HG03103 (cell line): ENCODE measurements around the gene TBC1D22A.

Experiments
- ATAC-seq: cut with Tn5 transposase; IDR thresholded peaks from one replicate; pipeline ENCODE4 v1.9.1; 2021; ENCODE audit warnings: low read depth; ENCODE audit not compliant: unreplicated experiment

The TBC1D22A gene

DNA sequence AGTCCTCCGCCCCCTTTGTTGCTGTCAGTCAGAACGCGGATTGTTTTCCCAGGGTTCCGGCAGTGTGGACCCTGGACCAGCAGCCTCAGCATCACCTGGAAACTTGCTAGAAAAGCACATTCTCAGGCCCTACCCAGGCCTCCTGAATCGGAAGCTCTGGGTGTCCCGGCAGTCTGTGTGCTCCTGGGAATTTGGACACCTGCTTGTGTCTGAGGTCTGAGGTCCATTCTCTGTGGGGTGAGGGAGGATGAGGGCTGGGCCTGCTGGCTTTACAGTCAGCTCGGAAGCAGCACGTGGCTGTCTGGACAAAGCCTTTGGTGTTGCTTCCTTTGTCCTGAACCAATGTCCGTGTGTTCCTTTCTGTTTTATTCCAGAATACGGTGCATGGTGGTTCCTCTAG, 299.7 kb downstream of the TBC1D22A start:
- no peak for ATAC-seq

DNA sequence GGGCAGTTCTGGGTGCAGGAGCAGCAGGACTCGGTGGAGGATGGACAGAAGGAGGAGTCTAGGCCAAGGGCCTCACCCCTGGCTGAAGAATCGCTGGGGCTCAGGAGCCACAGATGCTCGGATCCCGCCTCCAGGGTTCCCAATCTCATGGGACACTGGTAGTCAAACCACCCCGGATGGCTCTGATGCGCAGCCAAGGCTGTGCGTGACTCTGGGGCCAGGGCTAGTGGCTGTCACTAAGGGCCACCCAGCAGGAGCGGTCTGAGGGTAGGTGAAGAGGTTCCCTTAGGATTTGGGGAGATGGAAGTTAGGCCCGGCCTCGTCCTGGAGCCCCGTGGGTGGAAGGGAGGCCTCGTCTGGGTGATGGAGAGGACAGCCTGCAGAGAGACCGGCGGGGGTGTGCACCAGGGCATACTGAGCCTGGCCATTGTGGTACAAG, 300.6 kb downstream of the TBC1D22A start:
- no peak for ATAC-seq

DNA sequence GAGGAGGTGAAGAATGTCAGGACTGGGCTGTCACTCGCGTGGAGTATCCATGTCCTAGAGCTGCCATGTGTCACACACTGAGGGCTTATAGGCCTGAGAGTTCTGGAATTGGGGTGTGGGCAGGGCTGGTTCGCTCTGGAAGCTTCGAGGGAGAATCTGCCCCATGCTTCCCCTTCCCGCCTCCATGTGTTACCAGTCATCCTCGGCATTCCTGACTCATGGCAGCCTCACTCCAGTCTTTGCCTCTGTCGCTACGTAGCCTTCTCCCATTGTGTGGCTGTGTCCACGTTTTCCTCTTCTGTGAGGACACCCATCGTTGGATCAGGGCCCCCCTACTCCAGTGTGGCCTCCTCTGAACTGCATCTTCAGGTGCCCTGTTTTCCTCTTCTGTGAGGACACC, 301.2 kb downstream of the TBC1D22A start:
- ATAC-seq, result no peak

DNA sequence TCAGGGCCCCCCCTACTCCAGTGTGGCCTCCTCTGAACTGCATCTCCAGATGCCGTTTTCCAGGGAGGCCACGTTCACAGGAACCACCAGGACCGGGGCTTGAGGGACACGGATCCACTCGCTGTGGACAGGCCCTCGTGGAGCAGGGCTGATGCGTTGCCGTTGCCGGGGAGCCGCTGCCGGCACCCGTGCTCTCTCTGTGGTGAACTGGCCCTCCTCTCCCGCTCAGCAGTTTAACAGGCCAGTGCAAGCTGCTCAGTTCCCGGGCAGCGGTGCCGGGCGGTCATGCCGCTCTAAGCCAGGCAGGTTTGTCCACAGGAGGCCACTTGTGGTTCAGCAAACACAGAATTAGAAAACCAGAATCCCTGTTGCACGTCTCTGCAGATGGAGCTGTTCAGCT, 301.6 kb downstream of the TBC1D22A start:
- no peak for ATAC-seq

DNA sequence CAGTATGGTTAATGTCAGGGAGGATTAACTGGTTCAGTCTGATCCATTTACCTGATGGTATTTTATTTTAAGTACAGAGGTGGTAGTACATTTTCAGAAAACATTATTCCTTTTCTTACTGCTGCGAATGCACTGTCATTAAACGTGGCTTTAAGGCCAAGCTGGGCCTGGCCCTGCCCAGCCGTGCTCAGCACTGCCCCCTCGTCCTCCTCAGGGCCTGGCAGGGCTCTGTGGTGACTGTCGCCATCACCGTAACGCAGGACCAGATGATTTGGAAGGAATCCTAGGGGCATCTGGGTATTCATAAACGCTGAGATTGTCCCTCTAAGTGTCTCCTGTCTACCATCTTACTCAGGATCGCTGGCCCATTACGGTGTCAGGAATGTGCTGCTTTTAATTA, 302.0 kb downstream of the TBC1D22A start:
- ATAC-seq, result no peak

DNA sequence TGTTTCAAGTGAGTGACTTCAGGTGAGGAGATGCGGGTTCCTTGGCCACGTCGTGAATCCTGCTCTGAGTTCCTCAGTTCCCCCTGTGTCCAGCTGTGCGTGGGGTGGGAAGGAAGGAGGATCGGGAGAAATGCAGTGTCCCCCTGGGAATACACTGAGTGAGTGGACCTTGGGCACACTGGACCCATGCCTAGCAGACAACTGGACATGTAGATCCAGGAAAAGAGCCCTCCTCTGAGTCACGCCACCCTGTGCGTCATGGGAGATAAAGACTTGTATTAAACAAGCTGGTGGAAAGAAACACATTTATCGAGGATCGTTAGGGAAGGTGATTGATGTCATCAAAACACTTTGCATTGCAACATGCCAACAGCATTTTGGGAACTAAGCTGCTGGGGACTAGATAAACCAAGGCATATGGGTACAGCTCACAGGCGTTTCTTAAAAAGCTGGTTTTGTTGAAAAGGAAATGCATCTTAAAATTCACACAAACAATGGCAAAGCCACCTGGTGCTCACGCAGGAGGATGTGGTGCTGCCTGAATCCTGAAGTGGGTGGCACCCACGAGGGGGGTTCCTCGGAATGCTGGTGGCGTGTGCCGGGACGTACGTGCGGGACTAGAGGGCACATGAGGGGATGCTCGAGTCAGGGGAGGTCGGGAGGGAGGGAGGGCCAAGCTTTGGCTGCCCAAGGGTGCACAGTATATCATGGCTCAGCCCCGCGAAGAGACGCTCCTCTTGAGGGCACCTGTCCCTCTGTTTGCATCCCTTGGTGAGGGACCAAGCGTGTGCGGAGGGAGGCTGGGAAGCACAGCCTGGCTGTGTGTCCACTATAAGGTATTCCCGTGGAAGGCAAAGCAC, 303.5 kb downstream of the TBC1D22A start:
- ATAC-seq, result no peak

DNA sequence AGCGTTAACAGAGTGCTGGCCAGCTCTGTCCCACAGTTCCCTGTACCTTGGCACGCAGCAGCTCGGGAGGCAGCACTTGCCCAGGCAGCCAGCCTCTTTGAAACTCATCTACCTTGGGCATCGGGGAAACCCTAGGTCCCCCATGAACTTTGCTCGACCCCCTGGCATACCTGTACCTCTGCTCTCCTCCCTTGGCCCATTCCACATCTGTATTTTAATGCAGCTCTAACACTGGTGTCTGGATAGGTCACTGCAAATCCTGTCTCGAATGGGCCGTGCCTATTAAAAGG, 304.1 kb downstream of the TBC1D22A start:
- no peak for ATAC-seq

DNA sequence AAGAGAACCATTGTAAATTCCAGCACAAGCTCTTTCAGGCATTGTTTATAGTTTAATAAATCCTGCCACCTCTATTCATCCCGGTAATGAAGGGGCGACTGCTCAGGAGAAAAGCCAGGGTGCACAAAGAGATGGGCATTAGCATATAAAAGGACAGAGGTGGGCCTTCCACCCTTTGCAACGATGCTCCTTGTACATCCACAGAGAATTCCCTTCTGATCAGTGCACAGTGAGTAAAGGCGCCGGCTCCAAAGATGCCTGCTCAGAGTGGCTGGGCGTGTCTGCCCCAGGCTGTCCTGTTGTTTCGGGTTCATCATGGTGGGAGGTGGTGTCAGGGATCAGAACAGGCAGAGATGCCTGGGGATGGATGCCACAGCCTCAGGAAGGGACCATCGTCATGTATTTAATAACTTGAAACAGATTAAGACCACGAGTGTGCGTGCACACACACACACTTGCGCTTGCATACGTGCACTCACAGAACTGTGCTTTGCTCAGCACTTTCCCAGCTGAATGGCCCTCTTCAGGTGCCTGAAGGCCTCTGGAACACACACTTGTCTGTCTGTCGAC, 305.0 kb downstream of the TBC1D22A start:
- no peak for ATAC-seq

DNA sequence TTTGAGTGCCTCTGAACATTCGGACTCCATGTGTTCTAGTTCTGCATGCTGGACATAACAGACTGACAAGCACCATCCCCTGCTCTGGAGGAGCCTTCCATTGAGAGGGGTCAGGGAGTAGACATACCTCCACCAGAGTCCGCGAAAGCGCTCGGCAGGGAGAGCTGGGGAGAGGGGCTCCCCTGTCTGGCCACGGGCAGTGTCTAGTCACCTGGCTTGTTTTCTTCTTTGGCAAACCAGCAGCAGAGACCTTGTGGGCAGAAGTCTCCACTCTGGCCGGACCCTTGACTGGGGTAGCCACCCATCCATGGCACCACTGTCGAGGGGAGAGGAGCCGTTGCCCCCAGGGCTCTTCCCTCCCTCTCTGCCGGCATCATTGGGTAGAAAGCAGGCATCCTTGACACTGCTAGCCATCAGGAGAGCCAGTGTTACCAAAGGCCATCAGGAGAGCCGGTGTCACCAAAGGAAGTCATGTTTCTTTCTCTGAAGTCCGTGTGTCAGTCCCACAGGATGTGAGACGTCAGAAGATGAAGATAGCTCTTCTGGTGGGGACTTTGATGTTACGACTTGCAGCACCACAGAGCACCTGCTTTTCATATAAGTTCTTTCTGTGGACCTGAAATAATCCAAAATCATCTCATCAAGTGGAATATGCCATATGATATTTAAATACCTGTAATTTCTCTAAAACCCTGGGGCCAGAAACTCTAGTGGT, 305.6 kb downstream of the TBC1D22A start:
- ATAC-seq, result no peak

DNA sequence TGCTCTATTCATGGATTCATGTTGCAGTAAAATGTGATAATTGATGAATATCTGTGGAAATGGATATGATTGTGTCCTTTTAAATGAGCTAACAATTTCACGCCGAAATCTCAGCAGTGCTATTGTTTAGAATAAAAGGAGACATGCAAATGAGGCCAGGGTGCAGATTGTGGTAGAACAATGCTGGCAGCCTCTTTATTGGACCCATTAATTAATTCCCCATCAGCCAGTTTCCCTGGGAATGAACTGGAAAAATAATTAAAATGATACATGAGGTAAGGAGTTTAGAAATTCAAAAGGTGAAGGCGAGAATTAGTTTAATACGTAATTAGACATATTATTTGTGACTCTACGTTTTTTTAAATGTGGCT, 306.2 kb downstream of the TBC1D22A start:
- no peak for ATAC-seq

DNA sequence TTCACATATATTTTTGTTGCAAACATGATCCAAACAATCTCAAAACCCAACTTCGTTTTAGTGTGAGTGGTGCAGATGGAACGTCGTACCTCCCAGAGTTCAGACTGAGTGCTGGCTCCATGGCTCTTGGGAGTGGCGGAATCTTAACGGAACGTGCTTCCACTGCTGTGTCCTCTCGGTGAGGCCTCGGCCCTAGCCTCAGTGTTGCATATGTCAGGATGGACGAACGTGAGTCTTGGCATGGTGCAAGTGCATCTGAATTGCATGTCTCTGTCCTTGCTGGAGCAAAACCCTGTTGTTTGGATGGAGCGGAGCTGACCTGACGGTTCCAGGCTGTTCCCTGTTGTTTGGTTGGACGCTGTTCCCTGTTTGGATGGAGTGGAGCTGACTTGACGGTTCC, 306.8 kb downstream of the TBC1D22A start:
- no peak for ATAC-seq

DNA sequence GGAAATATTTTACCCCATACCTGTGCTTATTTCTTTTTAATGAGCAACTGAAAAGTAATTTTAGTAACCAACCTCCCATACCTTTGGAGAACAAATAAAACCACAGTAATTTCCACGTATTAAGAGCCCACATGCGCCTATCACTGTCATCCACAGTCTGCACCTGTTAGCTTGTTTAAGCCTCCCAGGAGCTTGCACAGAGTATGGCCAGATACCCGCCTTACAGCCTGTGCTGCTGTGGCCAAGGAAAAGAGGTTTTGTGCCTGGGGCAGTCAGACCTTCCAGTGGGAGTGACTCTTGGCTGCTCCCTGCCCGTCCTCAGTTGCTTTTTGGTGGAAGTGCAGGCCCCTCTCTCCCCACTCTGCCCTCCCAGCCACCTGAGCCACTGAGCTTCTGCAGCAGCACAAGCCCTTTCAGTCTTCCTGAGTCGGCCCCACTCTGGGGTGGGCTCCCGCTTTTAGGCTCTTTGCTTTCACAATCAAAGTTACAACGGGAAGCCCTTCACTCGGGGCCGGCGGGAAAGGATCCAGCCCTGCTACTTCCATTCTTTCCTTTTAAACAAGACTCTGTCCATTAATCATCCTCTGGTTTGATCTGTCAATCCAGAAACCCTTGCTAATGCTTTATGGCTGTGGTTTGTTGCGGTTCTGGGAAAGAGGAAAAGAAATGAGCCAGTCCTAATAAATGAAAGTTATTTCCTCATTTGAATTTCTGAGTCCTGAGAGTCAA, 308.8 kb downstream of the TBC1D22A start:
- no peak for ATAC-seq

DNA sequence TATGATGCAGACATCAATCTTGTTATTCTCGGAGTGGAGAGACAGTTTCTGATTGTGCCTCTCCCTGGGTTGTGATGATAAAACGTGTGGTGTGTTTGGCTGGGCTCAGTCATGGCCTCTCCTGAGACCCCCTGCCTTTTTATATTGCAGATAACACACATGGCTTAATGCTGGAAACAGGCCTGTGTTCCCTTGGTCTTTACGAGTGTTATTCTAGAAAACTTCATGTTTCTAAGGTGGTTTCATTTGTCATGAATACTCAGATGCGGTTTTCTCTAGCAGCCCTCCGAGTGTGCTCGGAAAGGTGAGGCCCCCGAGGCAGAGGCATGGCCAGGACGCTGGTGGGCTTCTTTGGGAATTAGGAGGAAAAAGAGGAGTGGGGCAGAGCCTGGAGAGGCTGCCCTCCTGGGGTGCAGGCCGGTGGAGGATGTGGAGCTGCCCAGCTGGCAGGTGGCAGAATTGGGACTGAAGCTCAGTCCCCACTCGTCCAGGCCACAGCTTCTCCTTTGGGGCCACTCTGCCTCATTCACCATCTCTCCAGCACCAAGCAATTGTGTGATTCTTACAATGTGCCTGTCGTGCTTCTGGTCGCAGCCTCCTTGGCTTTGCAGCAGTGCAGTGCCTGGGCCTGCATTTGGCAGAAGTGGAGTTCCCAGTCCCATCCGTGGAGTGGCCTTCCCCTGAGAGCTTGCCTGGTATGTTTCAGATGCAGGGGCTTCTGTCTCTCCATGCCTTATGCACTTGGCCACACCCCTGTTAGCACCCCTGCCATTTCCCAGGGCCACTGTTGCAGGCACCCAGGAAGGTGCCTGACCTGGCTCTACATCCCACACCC, 309.6 kb downstream of the TBC1D22A start:
- ATAC-seq, result no peak

DNA sequence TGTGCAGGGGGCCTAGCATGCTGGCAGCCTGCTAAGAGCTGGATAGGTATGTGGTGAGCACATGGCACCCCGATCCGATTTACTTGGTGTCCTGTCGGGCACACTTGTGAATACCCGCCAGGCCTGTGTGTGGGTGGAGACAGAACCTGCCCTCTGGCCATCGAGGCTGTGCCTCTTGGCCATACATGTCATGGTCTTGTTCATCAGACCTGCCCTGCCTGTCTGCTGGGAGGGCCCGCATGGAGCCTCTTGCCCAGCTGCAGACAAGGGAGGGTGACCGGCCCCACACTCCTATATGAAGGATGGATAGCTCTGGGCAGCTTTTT, 310.2 kb downstream of the TBC1D22A start:
- no peak for ATAC-seq

DNA sequence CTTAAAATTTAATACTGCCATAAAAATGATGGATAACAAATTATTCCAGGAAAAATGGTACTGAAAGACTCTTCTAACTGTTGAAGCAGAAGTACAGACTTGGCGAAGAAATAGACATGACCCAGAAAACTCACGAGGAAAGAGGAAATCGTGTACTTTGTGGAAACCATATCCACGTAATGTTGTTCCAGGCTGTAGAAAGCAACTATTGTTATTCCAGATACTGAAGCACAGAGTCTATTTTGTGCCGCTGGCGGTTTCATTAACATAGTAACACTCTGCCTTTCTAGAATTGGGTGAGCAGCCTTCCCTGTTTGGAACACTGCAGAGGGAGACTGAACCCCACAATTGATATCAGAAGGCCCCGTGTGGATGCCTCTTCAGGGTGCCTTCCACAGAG, 310.6 kb downstream of the TBC1D22A start:
- no peak for ATAC-seq

DNA sequence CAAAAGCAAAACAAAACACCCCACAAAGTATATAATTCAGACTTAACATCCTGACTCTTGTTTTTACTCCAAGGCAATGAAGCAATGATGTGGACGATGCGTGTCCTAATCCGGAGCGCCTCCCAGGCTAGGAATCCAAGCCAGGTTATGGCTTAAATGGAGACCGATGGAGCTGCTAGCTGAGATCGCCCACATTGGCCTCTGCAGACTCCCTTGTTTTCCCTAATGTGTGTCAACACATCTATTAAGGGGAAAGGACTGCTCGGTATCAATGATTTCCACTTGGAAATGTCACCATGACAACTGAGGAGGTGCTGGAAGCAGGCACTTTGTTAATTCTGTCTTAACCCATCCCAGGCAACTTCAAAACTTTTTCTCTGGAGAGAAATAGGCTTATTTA, 311.7 kb downstream of the TBC1D22A start:
- no peak for ATAC-seq

DNA sequence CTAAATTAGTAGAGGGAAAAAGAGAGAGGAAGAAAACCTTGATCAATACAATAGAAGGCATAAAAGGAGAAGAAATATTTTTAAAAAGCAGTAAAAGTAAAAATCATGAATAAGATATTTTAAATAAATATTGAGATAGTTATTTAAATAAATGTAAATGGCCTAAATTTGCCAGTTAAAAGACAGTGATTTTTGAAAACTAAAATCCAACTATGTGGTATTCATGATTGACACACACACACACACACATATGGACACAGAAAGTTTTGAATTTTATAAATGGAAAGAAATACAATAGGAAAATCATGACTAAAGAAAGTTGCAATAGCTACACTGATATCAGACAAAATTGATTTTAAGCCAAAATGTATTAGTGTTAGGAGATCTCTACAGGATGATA, 313.1 kb downstream of the TBC1D22A start:
- ATAC-seq, result no peak

DNA sequence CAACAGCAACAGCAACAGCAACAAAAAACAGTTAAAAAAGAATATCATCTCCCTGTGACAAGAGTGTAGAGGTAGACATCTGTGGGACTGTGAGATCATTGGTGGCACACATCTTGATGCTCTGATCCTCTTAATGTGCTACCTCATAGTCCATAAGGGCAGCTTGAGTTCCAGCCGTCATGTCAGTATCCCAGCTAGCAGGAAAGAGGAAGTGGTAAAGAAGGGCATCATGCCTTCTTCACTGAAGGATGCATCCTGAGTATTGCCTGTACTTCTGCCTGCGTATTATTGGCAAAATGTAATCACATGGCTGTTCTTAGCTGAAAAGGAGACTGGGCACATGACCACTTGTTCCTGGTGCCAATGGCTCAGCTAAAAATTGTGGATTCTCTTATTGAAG, 314.3 kb downstream of the TBC1D22A start:
- no peak for ATAC-seq

DNA sequence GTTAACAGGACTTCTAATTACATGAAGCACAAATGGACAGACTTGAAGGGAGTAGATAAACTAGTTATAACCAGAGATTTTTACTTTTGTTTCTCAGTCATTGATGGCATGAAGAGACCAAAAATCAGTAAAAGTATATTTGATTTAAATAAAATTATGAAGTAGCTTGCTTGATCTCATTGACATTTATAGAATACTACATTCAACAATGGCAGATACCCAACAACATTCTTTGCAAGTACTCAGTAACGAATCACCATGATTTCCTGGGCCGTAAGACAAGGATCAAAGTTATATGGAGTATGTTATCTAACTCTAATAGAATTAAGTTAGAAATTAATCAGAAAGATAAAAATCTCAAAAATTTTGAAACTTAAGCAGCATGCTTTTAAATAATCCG, 317.6 kb downstream of the TBC1D22A start:
- ATAC-seq, result no peak

DNA sequence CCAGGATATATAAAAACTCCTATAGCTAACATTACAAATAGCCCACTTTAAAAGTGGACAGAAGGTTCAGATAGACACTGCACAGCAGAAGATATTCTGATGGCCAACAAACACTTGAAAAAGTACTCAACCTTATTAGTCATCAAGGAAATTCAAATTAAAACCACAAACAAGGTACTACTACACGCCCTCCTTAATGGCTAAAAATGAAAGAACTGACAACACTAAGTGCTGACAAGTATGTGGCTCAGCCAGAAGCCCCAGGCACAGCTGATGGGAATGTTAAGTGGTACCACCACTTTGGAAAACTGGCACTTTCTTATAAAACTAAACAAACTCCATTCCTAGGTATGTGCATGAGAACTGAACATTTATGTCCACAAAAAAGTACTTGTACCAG, 320.1 kb downstream of the TBC1D22A start:
- ATAC-seq, result no peak
